Left renal pelvis (tissue), 4 donors: ENCODE data around the gene RFXANK. TPM values are rescaled to one million over a fixed set of nuclear protein-coding genes. Genes with fewer than 3 reads are reported as not detected.
"Not testable (repeated sequence)": the region's sequence is repeated elsewhere in the genome, so short reads cannot be mapped to it uniquely, and the experiment has no call there.

Experiments used
- DNase-seq, 4 donors: peaks; one replicate each; pipeline ENCODE4 v3.0.0-alpha.2; 2013; ENCODE audit warnings: low read depth in 4 of 4, low spot score in 3 of 4
- polyA plus RNA-seq, 4 donors: library from polyadenylated mRNA; unstranded; fragments of 120-200 nt; gene quantifications; one replicate each; pipeline ENCODE4 v1.2.1, GENCODE V29; 2013; ENCODE audit not compliant: insufficient read length in 4 of 4

RFXANK gene
- polyA plus RNA-seq, 4 donors, result 35.3 to 95.2 (median 58.2) TPM

GRCh38 chr19:19204181-19204580 lies 12.1 kb downstream of the RFXANK start:
- no peak for DNase-seq

- no peak for DNase-seq
These were observed 13.7 kb downstream of the RFXANK start for GRCh38 chr19:19205416-19206410.

GRCh38 chr19:19206938-19207337 lies 14.9 kb downstream of the RFXANK start:
- DNase-seq, result no peak

GRCh38 chr19:19207637-19208572 lies 15.8 kb downstream of the RFXANK start:
- DNase-seq, result no peak

- DNase-seq, result no peak
These were observed 17.3 kb downstream of the RFXANK start for GRCh38 chr19:19209372-19209771.

- no peak for DNase-seq
These were observed 19.7 kb downstream of the RFXANK start, which contains the start of gene NCAN for GRCh38 chr19:19211499-19212420. Gene NCAN, plus strand, starts transcription at chr19:19211958. Its CDS starts 4,996 bp downstream, at chr19:19216954.

GRCh38 chr19:19212916-19213315 lies 20.9 kb downstream of the RFXANK start:
- DNase-seq, result no peak

GRCh38 chr19:19213426-19214158 lies 21.5 kb downstream of the RFXANK start:
- DNase-seq, result no peak

GRCh38 chr19:19214159-19214490 lies 22.1 kb downstream of the RFXANK start:
- no peak for DNase-seq

GRCh38 chr19:19214892-19215291 lies 22.8 kb downstream of the RFXANK start:
- DNase-seq, result peak in 2 of 4 donors; percentile 48 to 56

GRCh38 chr19:19215792-19216191 lies 23.7 kb downstream of the RFXANK start:
- DNase-seq, result no peak

- DNase-seq, result no peak
These were observed 25.0 kb downstream of the RFXANK start for GRCh38 chr19:19217099-19217498.

GRCh38 chr19:19218911-19219310 lies 26.9 kb downstream of the RFXANK start:
- no peak for DNase-seq

- not testable (repeated sequence) for DNase-seq
These were observed 28.9 kb downstream of the RFXANK start for GRCh38 chr19:19221000-19221399.

GRCh38 chr19:19223060-19223459 lies 31.0 kb downstream of the RFXANK start:
- no peak for DNase-seq

GRCh38 chr19:19223636-19224035 lies 31.6 kb downstream of the RFXANK start:
- no peak for DNase-seq

- DNase-seq, result no peak
These were observed 32.2 kb downstream of the RFXANK start for GRCh38 chr19:19224150-19224851.

- DNase-seq, result peak in 1 of 4 donors; percentile 29
These were observed 32.9 kb downstream of the RFXANK start for GRCh38 chr19:19224852-19225494.
